Measurements from ENCODE around the gene FBXL12.
A peak's percentile ranks its signal among the peaks of the same experiment; 100 is the strongest.
"Not testable (repeated sequence)": the region's sequence is repeated elsewhere in the genome, so short reads cannot be mapped to it uniquely, and the experiment has no call there.

The FBXL12 gene

DNA sequence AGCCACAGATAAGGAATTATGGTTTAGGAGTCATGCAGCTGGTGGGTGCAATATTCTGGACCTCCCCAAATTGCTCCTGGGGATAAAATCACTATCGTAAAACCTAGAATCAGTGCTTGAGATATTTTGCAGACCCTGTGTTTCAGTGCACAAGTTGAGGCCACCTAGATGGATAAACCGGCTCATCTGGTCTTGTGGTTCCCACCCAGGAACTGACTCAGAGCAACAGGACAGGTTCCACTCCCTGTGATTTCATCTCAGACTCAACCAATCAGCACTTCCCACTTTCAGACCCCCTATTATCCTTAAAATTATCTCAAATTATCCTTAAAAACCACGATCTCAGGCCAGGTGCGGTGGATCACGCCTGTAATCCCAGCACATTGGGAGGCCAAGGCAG, 21.0 kb downstream of the FBXL12 start:
- POLR2A ChIA-PET (ENCODE audit: low non-redundant PET): interaction anchor here (1.0 kb wide), 1 partner anchor 10 kb away, joined by 3 read pairs; no protein-coding TSS in a partner anchor
- no peak overlapping the region for H3K27ac ChIP-seq
- TF ChIP-seq, protein P1, sequence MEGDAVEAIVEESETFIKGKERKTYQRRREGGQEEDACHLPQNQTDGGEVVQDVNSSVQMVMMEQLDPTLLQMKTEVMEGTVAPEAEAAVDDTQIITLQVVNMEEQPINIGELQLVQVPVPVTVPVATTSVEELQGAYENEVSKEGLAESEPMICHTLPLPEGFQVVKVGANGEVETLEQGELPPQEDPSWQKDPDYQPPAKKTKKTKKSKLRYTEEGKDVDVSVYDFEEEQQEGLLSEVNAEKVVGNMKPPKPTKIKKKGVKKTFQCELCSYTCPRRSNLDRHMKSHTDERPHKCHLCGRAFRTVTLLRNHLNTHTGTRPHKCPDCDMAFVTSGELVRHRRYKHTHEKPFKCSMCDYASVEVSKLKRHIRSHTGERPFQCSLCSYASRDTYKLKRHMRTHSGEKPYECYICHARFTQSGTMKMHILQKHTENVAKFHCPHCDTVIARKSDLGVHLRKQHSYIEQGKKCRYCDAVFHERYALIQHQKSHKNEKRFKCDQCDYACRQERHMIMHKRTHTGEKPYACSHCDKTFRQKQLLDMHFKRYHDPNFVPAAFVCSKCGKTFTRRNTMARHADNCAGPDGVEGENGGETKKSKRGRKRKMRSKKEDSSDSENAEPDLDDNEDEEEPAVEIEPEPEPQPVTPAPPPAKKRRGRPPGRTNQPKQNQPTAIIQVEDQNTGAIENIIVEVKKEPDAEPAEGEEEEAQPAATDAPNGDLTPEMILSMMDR (conservative IDR thresholded peaks at IDR 0.05; ENCODE audit: low read depth): no peak
- CTCF ChIA-PET: no interaction called here
- no peak for DNase-seq (ENCODE audit: low spot score)

DNA sequence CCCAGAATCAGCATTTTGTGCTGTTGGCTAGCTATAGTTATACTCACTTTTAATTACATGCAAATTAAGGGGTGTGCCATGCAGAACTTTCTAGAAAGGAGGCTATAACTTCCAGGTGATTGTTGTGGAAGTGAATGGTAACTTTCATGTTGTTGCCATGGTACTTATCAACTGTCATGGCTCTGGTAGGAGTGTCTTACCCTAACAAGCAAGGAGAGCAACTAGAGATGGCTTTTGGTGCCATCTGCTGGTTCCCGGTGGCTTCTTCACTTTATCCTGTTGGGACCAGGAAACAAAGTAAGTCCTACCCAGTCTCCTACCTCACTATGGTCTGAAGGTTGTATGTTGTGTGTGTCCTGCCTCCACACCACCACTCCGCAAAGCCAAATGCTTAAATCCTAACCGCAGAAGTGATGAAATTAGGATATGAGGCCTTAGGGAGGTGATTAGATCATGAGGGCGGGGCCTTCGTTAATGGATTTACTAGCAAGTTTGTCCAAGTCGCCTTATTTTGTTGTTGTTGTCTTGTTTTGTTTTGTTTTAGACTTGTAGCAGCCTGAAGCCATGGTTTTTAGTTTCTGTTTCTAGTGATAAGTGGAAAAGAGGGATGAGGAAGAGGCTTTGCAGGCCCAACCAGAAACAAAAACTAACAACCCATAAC, 22.6 kb downstream of the FBXL12 start:
- CTCF ChIA-PET: interaction anchor here (0.6 to 0.9 kb wide), 3 partner anchors 10 to 210 kb away, joined by 4 to 5 read pairs (median 4); no protein-coding TSS in a partner anchor
- POLR2A ChIA-PET (ENCODE audit: low non-redundant PET): interaction anchor here (0.6 kb wide), 1 partner anchor 1351 kb away, joined by 6 read pairs; the partner anchor contains the start of gene HNRNPM
- H3K27ac ChIP-seq: no peak overlapping the region
- TF ChIP-seq, protein P1 (conservative IDR thresholded peaks at IDR 0.05; ENCODE audit: low read depth): peak; percentile 80
- DNase-seq (ENCODE audit: low spot score): peak; percentile 65

DNA sequence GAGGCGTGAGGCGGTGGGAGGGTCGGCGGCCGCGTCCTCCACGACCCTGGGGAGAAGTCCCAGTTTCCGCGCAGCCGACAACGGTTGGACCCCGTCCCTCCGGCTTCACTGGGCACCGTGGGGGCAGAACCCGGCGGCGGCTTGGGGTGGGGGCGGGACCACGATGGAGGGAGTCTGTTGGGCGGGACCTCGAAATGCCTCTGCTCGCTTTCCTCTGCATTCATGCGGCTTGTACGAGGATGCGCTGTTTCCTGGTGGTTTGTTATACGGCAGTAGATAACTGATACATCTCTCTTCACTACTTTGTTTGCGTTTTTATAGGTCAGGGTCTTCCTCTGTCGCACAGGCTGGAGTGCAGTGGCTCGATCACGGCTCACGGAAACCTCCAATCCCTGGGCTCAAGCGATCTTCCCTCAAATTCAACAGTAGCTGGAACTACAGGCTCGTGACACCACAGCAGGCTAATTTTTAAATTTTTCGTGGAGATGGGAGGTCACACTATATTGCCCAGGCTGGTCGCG, 25.7 kb downstream of the FBXL12 start:
- no peak for DNase-seq (ENCODE audit: low spot score)
- peak overlapping the region; percentile 80 for H3K27ac ChIP-seq
- ChIA-PET CTCF (interaction anchor here (0.7 kb wide), 1 partner anchor 1615 kb away, joined by 4 read pairs; no protein-coding TSS in a partner anchor), POLR2A (ENCODE audit: low non-redundant PET) (no interaction called here)
- TF ChIP-seq, protein P1 (conservative IDR thresholded peaks at IDR 0.05; ENCODE audit: low read depth): no peak

DNA sequence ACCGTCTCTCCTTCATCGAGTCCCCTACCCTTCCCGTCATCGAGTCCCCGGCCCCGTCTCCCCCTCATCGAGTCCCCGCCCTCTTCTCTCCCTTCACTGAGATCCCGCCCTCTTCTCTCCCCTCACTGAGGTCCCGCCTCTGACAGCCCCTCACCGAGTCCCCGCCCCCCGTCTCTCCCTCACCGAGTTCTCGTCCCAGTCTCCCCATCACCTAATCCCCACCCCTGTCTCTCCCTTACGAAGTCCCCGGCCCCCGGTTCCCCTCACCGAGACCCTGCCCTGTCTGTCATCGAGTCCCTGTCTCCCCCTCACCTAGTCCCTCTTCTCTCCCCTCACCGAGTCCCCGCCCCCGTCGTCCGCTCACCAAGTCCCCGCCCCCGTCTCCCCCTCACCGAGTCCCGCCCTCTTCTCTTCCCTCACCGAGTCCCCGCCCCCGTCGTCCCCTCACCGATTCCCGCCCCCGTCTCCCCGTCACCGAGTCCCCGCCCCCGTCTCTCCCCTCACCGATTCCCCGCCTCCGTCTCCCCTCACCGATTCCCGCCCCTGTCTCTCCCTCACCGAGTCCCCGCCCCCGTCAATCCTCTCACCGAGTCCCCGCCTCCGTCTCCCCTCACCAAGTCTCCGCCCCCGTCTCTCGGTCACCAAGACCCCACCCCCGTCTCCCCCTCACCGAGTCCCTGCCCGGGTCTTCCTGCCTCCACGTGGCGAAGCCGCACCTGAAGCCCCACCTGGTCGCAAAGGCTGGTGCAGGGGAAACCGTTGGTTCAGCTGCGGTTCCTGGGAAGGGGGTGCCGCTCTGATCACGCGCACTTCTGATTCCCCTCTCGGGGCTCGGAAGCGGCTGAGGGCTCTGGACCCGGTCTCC, 26.4 kb downstream of the FBXL12 start:
- TF ChIP-seq, protein P1 (conservative IDR thresholded peaks at IDR 0.05; ENCODE audit: low read depth): no peak
- CTCF ChIA-PET: no interaction called here
- DNase-seq (ENCODE audit: low spot score): peak; percentile 85
- H3K27ac ChIP-seq: peak overlapping the region; percentile 80
- POLR2A ChIA-PET (ENCODE audit: low non-redundant PET): no interaction called here

DNA sequence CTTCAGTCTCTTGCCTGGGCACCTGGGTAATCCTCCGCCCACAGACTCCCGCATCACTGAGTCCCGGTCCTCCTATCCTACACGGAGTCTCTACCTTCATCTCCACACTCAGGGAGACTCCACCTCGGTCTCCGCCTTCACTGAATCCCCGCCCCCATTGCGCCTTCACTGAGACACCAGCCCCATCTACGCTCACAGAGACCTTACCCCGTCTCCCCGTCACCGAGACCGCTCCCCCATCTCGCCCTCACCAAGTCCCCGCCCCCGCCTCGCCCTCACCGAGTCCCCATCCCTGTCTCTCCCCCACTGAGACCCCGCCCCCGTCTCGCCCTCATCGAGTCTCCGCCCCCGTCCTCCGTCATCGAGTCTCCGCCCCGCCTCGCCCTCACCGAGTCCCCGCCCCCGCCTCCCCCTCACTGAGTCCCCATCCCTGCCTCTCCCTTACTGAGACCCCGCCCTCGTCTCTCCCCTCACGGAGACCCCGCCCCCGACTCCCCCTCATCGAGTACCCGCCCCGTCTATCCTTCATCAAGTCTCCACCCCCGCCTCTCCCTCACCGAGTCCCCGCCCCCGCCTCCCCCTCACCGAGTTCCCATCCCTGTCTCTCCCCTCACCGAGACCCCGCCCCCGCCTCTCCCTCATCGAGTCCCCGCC, 27.2 kb downstream of the FBXL12 start:
- peak; percentile 94 for DNase-seq (ENCODE audit: low spot score)
- POLR2A ChIA-PET (ENCODE audit: low non-redundant PET): no interaction called here
- CTCF ChIA-PET: no interaction called here
- peak overlapping the region; percentile 80 for H3K27ac ChIP-seq
- TF ChIP-seq, protein P1 (conservative IDR thresholded peaks at IDR 0.05; ENCODE audit: low read depth): no peak

DNA sequence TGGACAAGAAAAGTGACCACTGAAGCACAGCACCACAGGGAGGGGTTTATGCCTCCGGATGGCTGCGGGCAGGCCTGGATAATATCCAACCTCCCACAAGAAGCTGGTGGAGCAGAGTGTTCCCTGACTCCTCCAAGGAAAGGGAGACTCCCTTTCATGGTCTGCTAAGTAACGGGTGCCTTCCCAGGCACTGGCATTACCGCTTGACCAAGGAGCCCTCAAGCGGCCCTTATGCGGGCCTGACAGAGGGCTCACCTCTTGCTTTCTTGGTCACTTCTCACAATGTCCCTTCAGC, 27.9 kb downstream of the FBXL12 start:
- DNase-seq (ENCODE audit: low spot score); POLR2A ChIA-PET (ENCODE audit: low non-redundant PET): not testable (repeated sequence)
- CTCF ChIA-PET: interaction anchor here (0.6 kb wide), 1 partner anchor 96 kb away, joined by 3 read pairs; no protein-coding TSS in a partner anchor
- H3K27ac ChIP-seq: peak overlapping the region; percentile 72

DNA sequence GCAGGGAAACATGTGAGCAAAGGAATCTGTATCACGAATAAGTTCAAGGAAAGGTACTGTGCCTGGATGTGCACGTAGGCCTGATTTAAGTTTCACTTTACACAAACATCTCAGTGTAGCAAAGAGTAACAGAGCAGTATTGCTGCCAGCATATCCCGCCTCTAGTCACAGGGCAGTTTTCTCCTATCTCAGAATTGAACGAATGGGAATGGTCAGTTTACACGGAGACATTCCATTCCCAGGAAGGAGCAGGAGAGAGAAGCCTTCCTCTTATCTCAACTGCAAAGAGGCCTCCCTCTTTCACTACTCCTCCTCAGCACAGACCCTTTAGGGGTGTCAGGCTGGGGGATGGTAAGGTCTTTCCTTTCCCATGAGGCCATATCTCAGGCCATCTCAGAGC, 29.3 kb downstream of the FBXL12 start:
- not testable (repeated sequence) for H3K27ac ChIP-seq; DNase-seq (ENCODE audit: low spot score)
- ChIA-PET CTCF (interaction anchor here (1.4 kb wide), 1 partner anchor 164 kb away, joined by 6 read pairs; no protein-coding TSS in a partner anchor), POLR2A (ENCODE audit: low non-redundant PET) (interaction anchor here (0.7 kb wide), 1 partner anchor 1481 kb away, joined by 3 read pairs; the partner anchor contains the start of gene CD320)
